GM12874 (cell line): Measurements from ENCODE around the gene VPREB3.

Experiments
- TF ChIP-seq, protein P1 (sequence below): IDR thresholded peaks from 2 replicates; pipeline ENCODE4 v1.5.1; 2011; ENCODE audit warnings: low read depth, mild to moderate bottlenecking, control low read depth, low read length, moderate library complexity; ENCODE audit not compliant: insufficient read depth

Gene VPREB3

GRCh38 chr22:23744485-23744884 lies 9.7 kb downstream of the VPREB3 start:
- TF ChIP-seq, protein P1, sequence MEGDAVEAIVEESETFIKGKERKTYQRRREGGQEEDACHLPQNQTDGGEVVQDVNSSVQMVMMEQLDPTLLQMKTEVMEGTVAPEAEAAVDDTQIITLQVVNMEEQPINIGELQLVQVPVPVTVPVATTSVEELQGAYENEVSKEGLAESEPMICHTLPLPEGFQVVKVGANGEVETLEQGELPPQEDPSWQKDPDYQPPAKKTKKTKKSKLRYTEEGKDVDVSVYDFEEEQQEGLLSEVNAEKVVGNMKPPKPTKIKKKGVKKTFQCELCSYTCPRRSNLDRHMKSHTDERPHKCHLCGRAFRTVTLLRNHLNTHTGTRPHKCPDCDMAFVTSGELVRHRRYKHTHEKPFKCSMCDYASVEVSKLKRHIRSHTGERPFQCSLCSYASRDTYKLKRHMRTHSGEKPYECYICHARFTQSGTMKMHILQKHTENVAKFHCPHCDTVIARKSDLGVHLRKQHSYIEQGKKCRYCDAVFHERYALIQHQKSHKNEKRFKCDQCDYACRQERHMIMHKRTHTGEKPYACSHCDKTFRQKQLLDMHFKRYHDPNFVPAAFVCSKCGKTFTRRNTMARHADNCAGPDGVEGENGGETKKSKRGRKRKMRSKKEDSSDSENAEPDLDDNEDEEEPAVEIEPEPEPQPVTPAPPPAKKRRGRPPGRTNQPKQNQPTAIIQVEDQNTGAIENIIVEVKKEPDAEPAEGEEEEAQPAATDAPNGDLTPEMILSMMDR = no peak

GRCh38 chr22:23744001-23744400 lies 10.2 kb downstream of the VPREB3 start:
- TF ChIP-seq, protein P1 = no peak

DNA sequence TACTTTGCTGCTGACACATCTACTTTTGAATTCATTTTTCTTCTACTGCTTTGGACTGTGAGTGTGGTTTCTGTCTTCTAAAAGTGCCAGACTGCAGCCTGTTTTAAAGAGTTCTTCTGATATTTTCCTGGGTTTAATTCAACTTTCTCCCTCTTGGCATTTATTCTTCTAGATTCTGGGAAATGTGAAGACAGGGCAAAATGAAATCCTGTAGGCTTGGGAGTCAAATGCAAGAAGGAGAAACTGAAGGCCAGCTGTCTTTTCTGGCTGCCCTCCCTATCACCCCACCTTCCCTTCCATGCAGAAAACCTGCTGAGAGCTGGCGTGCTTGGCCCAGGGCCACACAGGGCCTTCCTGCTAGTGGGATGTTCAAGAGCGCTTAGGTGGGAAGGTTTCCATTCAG lies 10.9 kb downstream of the VPREB3 start:
- TF ChIP-seq, protein P1 = no peak

DNA sequence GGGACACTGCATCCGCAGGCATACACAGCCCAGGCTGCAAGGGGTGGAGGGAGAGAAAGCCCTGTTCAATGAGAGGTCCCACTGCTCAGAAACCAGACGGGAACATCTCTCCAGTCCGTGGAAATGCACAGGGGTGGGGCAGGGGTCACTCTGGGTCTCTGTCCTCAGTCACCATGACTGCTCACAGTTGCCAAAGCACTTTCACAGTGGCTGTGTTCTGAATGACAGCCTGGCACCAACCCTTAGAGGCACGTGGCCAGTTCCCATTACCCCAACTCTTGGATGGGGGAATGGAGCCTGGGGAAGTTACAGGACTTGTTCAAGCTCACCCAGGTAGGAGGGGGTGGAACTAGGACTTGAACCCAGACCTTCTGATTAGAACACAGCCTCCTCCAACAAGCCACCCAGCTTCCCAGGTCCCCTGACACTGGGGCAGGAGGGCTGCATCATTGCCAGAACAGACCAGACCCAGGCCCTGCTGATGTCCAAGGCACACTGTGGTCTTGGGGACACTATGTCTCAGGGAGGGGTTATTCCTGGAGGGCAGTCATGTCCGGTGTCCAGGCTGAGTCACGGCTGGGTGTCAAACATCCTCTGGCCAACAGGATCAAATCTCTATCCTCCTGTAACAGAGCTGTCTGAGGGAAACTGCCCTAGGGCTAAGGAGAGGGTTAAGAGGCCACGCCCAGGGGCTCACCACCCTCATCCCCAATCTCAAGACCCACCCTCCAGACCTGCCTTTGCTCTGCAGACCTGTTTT lies 11.5 kb downstream of the VPREB3 start:
- TF ChIP-seq, protein P1 = no peak

GRCh38 chr22:23737696-23738095 lies 16.5 kb downstream of the VPREB3 start:
- TF ChIP-seq, protein P1 = no peak

DNA sequence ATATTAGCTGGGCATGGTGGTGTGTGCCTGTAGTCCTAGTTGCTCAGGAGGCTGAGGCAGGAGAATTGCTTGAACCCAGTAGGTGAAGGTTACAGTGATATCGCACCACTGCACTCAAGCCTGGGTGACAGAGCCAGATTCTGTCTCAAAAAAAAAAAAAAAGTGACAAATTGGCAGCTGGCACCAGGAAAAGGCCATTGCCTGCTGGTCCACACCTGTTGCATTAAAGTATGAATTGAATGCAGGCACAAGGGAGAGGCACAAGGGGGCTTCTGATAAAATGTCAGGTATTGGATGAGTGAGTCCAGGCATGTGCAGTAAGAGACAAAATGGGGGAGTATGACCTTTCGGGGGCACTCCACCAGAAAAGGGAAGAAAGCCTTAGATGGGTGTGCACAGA lies 31.5 kb downstream of the VPREB3 start:
- TF ChIP-seq, protein P1 = no peak

- TF ChIP-seq, protein P1 = no peak
Measured at GRCh38 chr22:23722160-23722559, 32.1 kb downstream of the VPREB3 start.
